ENCODE data around the gene ACTA2. TPM values are rescaled to one million over a fixed set of nuclear protein-coding genes. Genes with fewer than 3 reads are reported as not detected.

Gene ACTA2
- total RNA-seq, 1 experiment from 2014 or later = 2.4 TPM

DNA sequence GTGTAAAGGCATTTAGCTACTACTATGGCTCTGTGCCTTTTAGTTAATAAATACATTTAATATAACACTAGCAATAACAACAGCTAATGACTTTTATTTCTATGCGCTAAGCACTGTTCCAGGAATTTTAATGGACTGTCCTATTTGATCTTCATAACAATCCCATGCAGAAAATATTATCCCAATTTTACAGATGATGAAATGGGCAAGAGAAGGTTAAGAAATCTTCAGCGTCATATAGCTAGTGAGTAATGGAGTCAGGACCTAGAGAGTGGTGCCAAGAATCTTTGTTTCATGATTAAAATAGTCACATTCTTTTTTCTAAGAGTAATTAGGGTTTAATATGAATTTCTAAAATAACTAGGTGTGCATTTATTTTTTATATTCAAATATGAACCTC, 32.4 kb downstream of the ACTA2 start:
- Mint-ChIP-seq H3K4me3 (no peak overlapping the region), H3K27ac (no peak overlapping the region), H3K36me3 (ENCODE audit: insufficient read depth in 1 of 3, low read depth in 3 of 3) (no peaks in the 10 kb centered on the region), H3K27me3 (ENCODE audit: low read depth) (no peaks in the 10 kb centered on the region), H3K4me1 (no peaks in the 10 kb centered on the region), H3K9me3 (no peaks in the 10 kb centered on the region)
- H4K5ac ChIP-seq (ENCODE audit: insufficient read length, low read depth, low read length) = no peak overlapping the region
- no peak overlapping the region for H2BK5ac ChIP-seq (ENCODE audit: insufficient read length, low read length)
- no peak overlapping the region for H3K4ac ChIP-seq (ENCODE audit: low read depth, low read length)
- H3K9ac ChIP-seq (ENCODE audit: extremely low read depth, insufficient read length, low read length) = no peak overlapping the region
- TF ChIP-seq, protein P1, sequence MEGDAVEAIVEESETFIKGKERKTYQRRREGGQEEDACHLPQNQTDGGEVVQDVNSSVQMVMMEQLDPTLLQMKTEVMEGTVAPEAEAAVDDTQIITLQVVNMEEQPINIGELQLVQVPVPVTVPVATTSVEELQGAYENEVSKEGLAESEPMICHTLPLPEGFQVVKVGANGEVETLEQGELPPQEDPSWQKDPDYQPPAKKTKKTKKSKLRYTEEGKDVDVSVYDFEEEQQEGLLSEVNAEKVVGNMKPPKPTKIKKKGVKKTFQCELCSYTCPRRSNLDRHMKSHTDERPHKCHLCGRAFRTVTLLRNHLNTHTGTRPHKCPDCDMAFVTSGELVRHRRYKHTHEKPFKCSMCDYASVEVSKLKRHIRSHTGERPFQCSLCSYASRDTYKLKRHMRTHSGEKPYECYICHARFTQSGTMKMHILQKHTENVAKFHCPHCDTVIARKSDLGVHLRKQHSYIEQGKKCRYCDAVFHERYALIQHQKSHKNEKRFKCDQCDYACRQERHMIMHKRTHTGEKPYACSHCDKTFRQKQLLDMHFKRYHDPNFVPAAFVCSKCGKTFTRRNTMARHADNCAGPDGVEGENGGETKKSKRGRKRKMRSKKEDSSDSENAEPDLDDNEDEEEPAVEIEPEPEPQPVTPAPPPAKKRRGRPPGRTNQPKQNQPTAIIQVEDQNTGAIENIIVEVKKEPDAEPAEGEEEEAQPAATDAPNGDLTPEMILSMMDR (conservative IDR thresholded peaks at IDR 0.05) = no peak
- no peak overlapping the region for H3K23ac ChIP-seq (ENCODE audit: insufficient read length, low read depth, low read length)
- H2BK15ac ChIP-seq (ENCODE audit: low read depth, low read length) = no peak overlapping the region
- DNase-seq = no peak
- no peak overlapping the region for H2AFZ ChIP-seq (ENCODE audit: low read length)
- H3K79me2 ChIP-seq (ENCODE audit: insufficient read depth, low read length) = no peaks in the 10 kb centered on the region
- H3K56ac ChIP-seq (ENCODE audit: insufficient read length, low read depth, low read length) = no peak overlapping the region
- no peak overlapping the region for H4K91ac ChIP-seq (ENCODE audit: insufficient read length, low read depth, low read length)
- H3K23me2 ChIP-seq (ENCODE audit: insufficient read length, low read depth, low read length, poor library complexity, severe bottlenecking) = peaks cover 3% of the 10 kb centered on the region
- H3K18ac ChIP-seq (ENCODE audit: insufficient read length, low read depth, low read length) = no peak overlapping the region
- H4K8ac ChIP-seq (replicated peaks; ENCODE audit: insufficient read length, low read depth, low read length) = no peak overlapping the region
- no peaks in the 10 kb centered on the region for H3K9me3 ChIP-seq (ENCODE audit: control insufficient read depth, low read depth, low read length)
- H3K14ac ChIP-seq (ENCODE audit: insufficient read depth, low read length) = no peak overlapping the region
- H2BK120ac ChIP-seq (ENCODE audit: low read depth, low read length, poor library complexity, severe bottlenecking) = no peak overlapping the region
- H3K79me1 ChIP-seq (ENCODE audit: insufficient read depth, low read depth, low read length, poor library complexity, severe bottlenecking) = no peaks in the 10 kb centered on the region
- no peaks in the 10 kb centered on the region for H3K4me1 ChIP-seq (ENCODE audit: insufficient read depth, low read length)
- no peak overlapping the region for H2BK12ac ChIP-seq (ENCODE audit: insufficient read length, low read depth, low read length)
- WGBS (ENCODE audit: extremely low coverage, insufficient read length, low lambda C conversion rate) = no CpG with 5 or more reads among the region's 2 CpGs
- H2BK20ac ChIP-seq (ENCODE audit: low read depth, low read length, poor library complexity, severe bottlenecking) = no peak overlapping the region
- no peak overlapping the region for H3K27ac ChIP-seq (ENCODE audit: insufficient read length, low read depth, low read length)
- no peak overlapping the region for H2AK5ac ChIP-seq (ENCODE audit: insufficient read length, low read length)
- no peaks in the 10 kb centered on the region for H3K27me3 ChIP-seq (ENCODE audit: insufficient read depth, low read length)
- no peaks in the 10 kb centered on the region for H4K20me1 ChIP-seq (ENCODE audit: control insufficient read depth, insufficient read depth, insufficient read length)
- no peak overlapping the region for H3K4me2 ChIP-seq (ENCODE audit: insufficient read depth, insufficient read length, low read length)
- H3T11ph ChIP-seq (ENCODE audit: low read length) = no peak overlapping the region
